ENCODE results near the gene FOXC2.
A peak's percentile ranks its signal among the peaks of the same experiment; 100 is the strongest.

The FOXC2 gene

GRCh38 chr16:86570558-86571529 is 4.2 kb downstream of the FOXC2 start:
- Histone ChIP-seq H3K4me3 (ENCODE audit: low read length) (no peak overlapping the region), H3K9me3 (ENCODE audit: insufficient read depth, low read length) (no peaks in the 10 kb centered on the region), H3K9ac (ENCODE audit: low read length) (no peak overlapping the region), H4K20me1 (ENCODE audit: insufficient read depth, low read length) (no peaks in the 10 kb centered on the region), H3K79me2 (ENCODE audit: low read length) (no peaks in the 10 kb centered on the region), H3K27me3 (ENCODE audit: low read depth, low read length) (no peaks in the 10 kb centered on the region), H3K4me1 (ENCODE audit: low read length) (no peaks in the 10 kb centered on the region), H3K36me3 (replicated peaks; ENCODE audit: low read depth, low read length) (no peaks in the 10 kb centered on the region), H2AFZ (ENCODE audit: low read depth, low read length) (peak overlapping the region; percentile 39; the same call in 1 of the 2 replicates), H3K4me2 (ENCODE audit: low read length) (no peak overlapping the region), H3K27ac (ENCODE audit: low read length) (no peak overlapping the region)
- TF ChIP-seq CTCF (IDR thresholded peaks at IDR 0.05; ENCODE audit: low read depth, low read length) (no peak), EZH2phosphoT487 (IDR thresholded peaks at IDR 0.05; ENCODE audit: low read depth) (no peak)

GRCh38 chr16:86571530-86571915 is 4.9 kb downstream of the FOXC2 start:
- no peak overlapping the region for H2AFZ ChIP-seq (ENCODE audit: low read depth, low read length)

GRCh38 chr16:86572041-86572521 is 5.5 kb downstream of the FOXC2 start:
- no peaks in the 10 kb centered on the region for H3K4me1 ChIP-seq (ENCODE audit: low read length)
- H3K4me2 ChIP-seq (ENCODE audit: low read length): no peak overlapping the region
- no peaks in the 10 kb centered on the region for H3K9me3 ChIP-seq (ENCODE audit: insufficient read depth, low read length)
- H3K27me3 ChIP-seq (ENCODE audit: low read depth, low read length): no peaks in the 10 kb centered on the region
- H3K79me2 ChIP-seq (ENCODE audit: low read length): no peaks in the 10 kb centered on the region
- no peaks in the 10 kb centered on the region for H3K36me3 ChIP-seq (replicated peaks; ENCODE audit: low read depth, low read length)
- H3K4me3 ChIP-seq (ENCODE audit: low read length): no peak overlapping the region
- no peak overlapping the region for H2AFZ ChIP-seq (ENCODE audit: low read depth, low read length)
- TF ChIP-seq EZH2phosphoT487 (IDR thresholded peaks at IDR 0.05; ENCODE audit: low read depth): no peak
- TF ChIP-seq CTCF (IDR thresholded peaks at IDR 0.05; ENCODE audit: low read depth, low read length): no peak
- H3K27ac ChIP-seq (ENCODE audit: low read length): no peak overlapping the region
- H4K20me1 ChIP-seq (ENCODE audit: insufficient read depth, low read length): no peaks in the 10 kb centered on the region
- no peak overlapping the region for H3K9ac ChIP-seq (ENCODE audit: low read length)

More at GRCh38 chr16:86571530-86571915, 4.9 kb downstream of the FOXC2 start:
- Histone ChIP-seq H3K27ac (ENCODE audit: low read length) (no peak overlapping the region), H3K79me2 (ENCODE audit: low read length) (no peaks in the 10 kb centered on the region), H3K36me3 (replicated peaks; ENCODE audit: low read depth, low read length) (no peaks in the 10 kb centered on the region), H3K9me3 (ENCODE audit: insufficient read depth, low read length) (no peaks in the 10 kb centered on the region), H3K4me1 (ENCODE audit: low read length) (no peaks in the 10 kb centered on the region), H3K4me2 (ENCODE audit: low read length) (no peak overlapping the region), H3K27me3 (ENCODE audit: low read depth, low read length) (no peaks in the 10 kb centered on the region), H3K9ac (ENCODE audit: low read length) (no peak overlapping the region), H3K4me3 (ENCODE audit: low read length) (no peak overlapping the region), H4K20me1 (ENCODE audit: insufficient read depth, low read length) (no peaks in the 10 kb centered on the region)
- TF ChIP-seq CTCF (IDR thresholded peaks at IDR 0.05; ENCODE audit: low read depth, low read length) (no peak), EZH2phosphoT487 (IDR thresholded peaks at IDR 0.05; ENCODE audit: low read depth) (no peak)

- no peaks in the 10 kb centered on the region for H4K20me1 ChIP-seq (ENCODE audit: insufficient read depth, low read length)
- no peak overlapping the region for H3K27ac ChIP-seq (ENCODE audit: low read length)
- H3K9me3 ChIP-seq (ENCODE audit: insufficient read depth, low read length): no peaks in the 10 kb centered on the region
- H3K4me1 ChIP-seq (ENCODE audit: low read length): no peaks in the 10 kb centered on the region
- no peak overlapping the region for H2AFZ ChIP-seq (ENCODE audit: low read depth, low read length)
- no peak overlapping the region for H3K4me2 ChIP-seq (ENCODE audit: low read length)
- no peak overlapping the region for H3K9ac ChIP-seq (ENCODE audit: low read length)
- no peak overlapping the region for H3K4me3 ChIP-seq (ENCODE audit: low read length)
- H3K36me3 ChIP-seq (replicated peaks; ENCODE audit: low read depth, low read length): no peaks in the 10 kb centered on the region
- no peak for TF ChIP-seq EZH2phosphoT487 (IDR thresholded peaks at IDR 0.05; ENCODE audit: low read depth)
- no peak for TF ChIP-seq CTCF (IDR thresholded peaks at IDR 0.05; ENCODE audit: low read depth, low read length)
- no peaks in the 10 kb centered on the region for H3K27me3 ChIP-seq (ENCODE audit: low read depth, low read length)
- no peaks in the 10 kb centered on the region for H3K79me2 ChIP-seq (ENCODE audit: low read length)
Measured at GRCh38 chr16:86572606-86573005, 6.0 kb downstream of the FOXC2 start.

Data from OCI-LY3 (cell line).